Adrenal gland (tissue), 12 donors: ENCODE measurements around the gene FURIN. TPM values are rescaled to one million over a fixed set of nuclear protein-coding genes. Genes with fewer than 3 reads are reported as not detected.
A peak's percentile ranks its signal among the peaks of the same experiment; 100 is the strongest.

Source experiments
- DNase-seq, 7 donors: peaks; one replicate each; pipeline ENCODE4 v3.0.0-alpha.2; 2019 to 2020
- H3K27ac ChIP-seq, 5 donors: fragments of 200-600 bp; sonication (generic) in 4 of 5; 1 replicate in 3 of 5; 2 replicates in 2 of 5; pipeline versions ENCODE4 v1.5.1 to v1.8.0; 2016 to 2020; ENCODE audit warnings: mild to moderate bottlenecking in 1 of 5
- H3K27me3 ChIP-seq: fragments of 200-600 bp; 2 replicates; pipeline ENCODE4 v1.8.0; 2021
- H3K36me3 ChIP-seq, 2 donors: fragments of 200-600 bp; replicated peaks in 1 of 2; 1 replicate in 1 of 2; 2 replicates in 1 of 2; pipeline versions ENCODE4 v1.5.1 to v1.8.0; 2018 to 2022
- H3K4me1 ChIP-seq, 2 donors: fragments of 200-600 bp; replicated peaks in 1 of 2; 1 replicate in 1 of 2; 2 replicates in 1 of 2; pipeline versions ENCODE4 v1.5.1 to v1.8.0; 2018 to 2021
- H3K4me3 ChIP-seq, 4 donors: fragments of 200-600 bp; sonication (generic) in 3 of 4; one replicate each; pipeline ENCODE4 v1.5.1; 2016 to 2018
- H3K9me3 ChIP-seq, 3 donors: fragments of 200-600 bp; sonication (generic) in 1 of 3; replicated peaks in 1 of 3; 1 replicate in 2 of 3; 2 replicates in 1 of 3; pipeline versions ENCODE4 v1.5.1 to v1.8.0; 2016 to 2021
- CTCF ChIP-seq, 6 experiments: fragments of 450-650 bp in 4 of 6; fragments of 200-600 bp in 2 of 6; sonication (generic) in 1 of 6; IDR thresholded peaks; 1 replicate in 5 of 6; 2 replicates in 1 of 6; pipeline versions ENCODE4 v1.5.1 to v1.8.0; 2016 to 2021; ENCODE audit warnings: antibody characterized with exemption in 6 of 6, mild to moderate bottlenecking in 2 of 6, moderate library complexity in 1 of 6
- POLR2A ChIP-seq, 2 donors: fragments of 450-650 bp; IDR thresholded peaks; one replicate each; pipeline ENCODE4 v1.6.1; 2017; ENCODE audit warnings: antibody characterized with exemption in 2 of 2, mild to moderate bottlenecking in 2 of 2, moderate library complexity in 1 of 2
- WGBS, 4 donors: extraction: QIAGEN DNeasy Blood & Tissue Kit in 2 of 4; methylation state at CpG; one replicate each; pipeline versions ENCODE4 v1.1.5 to v1.1.7; 2013 to 2017; 5-methylcytosine and 5-hydroxymethylcytosine counted together
- intact Hi-C, 2 donors: fragments of 100-400 bp; cut with DNase I; formaldehyde crosslinking; loops; one replicate each; pipeline versions ENCODE4 v1.14.1 to v1.15.0; 2022 to 2023
- polyA plus RNA-seq, 3 donors: library from polyadenylated mRNA; stranded (reverse); fragments of 200-250 nt in 2 of 3; fragments of 350-450 nt in 1 of 3; fragmentation: Illumina TruSeq in 1 of 3; extraction: RNeasy Lipid Tissue Mini Kit (QIAGEN cat#74804) in 1 of 3; gene quantifications; one replicate each; pipeline ENCODE4 v1.2.3, GENCODE V29; 2013 to 2014
- total RNA-seq, 9 donors: library from RNA; depleted of rRNA in 4 of 9; stranded (reverse); fragments of >200 nt in 4 of 9; fragments of 120-200 nt in 1 of 9; fragmentation: NEBNext Ultra II Directional in 1 of 9; extraction: Animal tissue kit (Norgen Biotek cat#: 25700) in 1 of 9; gene quantifications; one replicate each; pipeline versions ENCODE4 v1.1.0 to v1.2.4, GENCODE V29; 2013 to 2023
- donor health status: healthy with polysubstance abuse.
- donor health status: Bipolar disorder and iron deficiency.
- donor health status: DM: yes; HTN: yes; CAD: no.
- donor health status: DM: no; HTN: no; CAD: no.
- donor health status: DM: no; HTN: no; CAD: no.
- donor health status: DM: yes; HTN: yes; CAD: no.

The FURIN gene
- total and polyA plus RNA-seq, 12 donors, result 11.5 to 119 (median 45.2) TPM

GRCh38 chr15:90860942-90861675 lies 7.3 kb upstream of the FURIN start:
- TF ChIP-seq CTCF (IDR thresholded peaks at IDR 0.05), result no peak
- TF ChIP-seq POLR2A (IDR thresholded peaks at IDR 0.05), result no peak
- Histone ChIP-seq H3K4me1 (no peaks in the 10 kb centered on the region), H3K27me3 (no peaks in the 10 kb centered on the region), H3K36me3 (no peaks in the 10 kb centered on the region), H3K4me3 (no peak overlapping the region), H3K27ac (no peak overlapping the region), H3K9me3 (no peaks in the 10 kb centered on the region)
- 88 to 94% (median 90%) methylated on average over 14 of the region's 14 CpGs for WGBS, 4 donors
- intact Hi-C loops, result no loop called here
- DNase-seq, result no peak

DNA sequence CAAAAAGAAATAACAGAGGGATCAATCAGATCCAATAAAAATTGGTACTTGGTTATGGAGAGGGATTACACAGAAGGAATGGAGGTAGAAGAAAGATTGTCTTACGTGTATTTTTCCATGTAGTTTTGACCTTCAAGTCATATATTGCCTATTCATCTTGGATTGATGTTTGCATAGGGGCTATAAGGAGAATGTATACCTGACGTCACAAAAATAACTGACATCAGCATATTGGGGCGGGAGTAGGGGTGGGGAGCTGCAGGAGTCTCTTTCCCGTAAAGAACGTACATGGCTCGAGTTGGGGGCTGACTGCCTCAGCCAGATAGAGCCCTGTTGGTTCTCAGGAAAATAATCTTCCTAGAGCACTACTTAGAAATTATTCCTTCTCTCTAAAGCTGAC lies 5.9 kb upstream of the FURIN start:
- TF ChIP-seq POLR2A (IDR thresholded peaks at IDR 0.05), result no peak
- no peak for TF ChIP-seq CTCF (IDR thresholded peaks at IDR 0.05)
- Histone ChIP-seq H3K4me3 (no peak overlapping the region), H3K27me3 (no peaks in the 10 kb centered on the region), H3K9me3 (no peaks in the 10 kb centered on the region), H3K27ac (no peak overlapping the region), H3K36me3 (no peaks in the 10 kb centered on the region), H3K4me1 (no peaks in the 10 kb centered on the region)
- DNase-seq, result no peak
- WGBS, 4 donors, result 90 to 95% (median 93%) methylated on average over 6 of the region's 6 CpGs
- intact Hi-C loops, result no loop called here

- 52 to 74% (median 71%) methylated on average over 3 to 5 of the region's 5 CpGs for WGBS, 4 donors
- intact Hi-C loops, result no loop called here
- DNase-seq, result peak in 3 of 7 donors; percentile 53 to 70 (median 66)
- H3K27ac ChIP-seq, result peak overlapping the region in 1 of 5 donors; percentile 22
- TF ChIP-seq CTCF (IDR thresholded peaks at IDR 0.05) (no peak), POLR2A (IDR thresholded peaks at IDR 0.05) (no peak)
- no peaks in the 10 kb centered on the region for H3K36me3 ChIP-seq
- H3K4me3 ChIP-seq, result no peak overlapping the region
- H3K27me3 ChIP-seq, result no peaks in the 10 kb centered on the region
- no peaks in the 10 kb centered on the region for H3K9me3 ChIP-seq
- H3K4me1 ChIP-seq, result no peaks in the 10 kb centered on the region
These were observed 5.2 kb upstream of the FURIN start for GRCh38 chr15:90862964-90863778.

GRCh38 chr15:90863987-90864386 lies 4.4 kb upstream of the FURIN start:
- H3K4me1 ChIP-seq, result peaks cover 0 to under 1% of the 10 kb centered on the region in 2 donors
- H3K27ac ChIP-seq, result no peak overlapping the region
- no peaks in the 10 kb centered on the region for H3K9me3 ChIP-seq
- H3K36me3 ChIP-seq, result no peaks in the 10 kb centered on the region
- no peak for DNase-seq
- no peak overlapping the region for H3K4me3 ChIP-seq
- WGBS, 4 donors, result 76 to 87% (median 82%) methylated on average over 4 of the region's 4 CpGs
- no peaks in the 10 kb centered on the region for H3K27me3 ChIP-seq
- TF ChIP-seq CTCF (IDR thresholded peaks at IDR 0.05) (no peak), POLR2A (IDR thresholded peaks at IDR 0.05) (no peak)
- intact Hi-C loops, result no loop called here
